K562 (cell line): ENCODE data around the gene MYMX. TPM values are rescaled to one million over a fixed set of nuclear protein-coding genes. Genes with fewer than 3 reads are reported as not detected.
A peak's percentile ranks its signal among the peaks of the same experiment; 100 is the strongest.

Experiments used
- BRD9 ChIP-seq: fragments of 450-650 bp; IDR thresholded peaks from 2 replicates; pipeline ENCODE4 v1.6.1; 2018; ENCODE audit warnings: low read depth; ENCODE audit not compliant: partially characterized antibody
- PTRF ChIP-seq: fragments of 450-650 bp; IDR thresholded peaks from 2 replicates; pipeline ENCODE4 v1.6.1; 2016; ENCODE audit warnings: mild to moderate bottlenecking, missing genetic modification characterization, missing compliant biosample characterization
- ZKSCAN8 ChIP-seq: fragments of 200-800 bp; sonication (Bioruptor generic); IDR thresholded peaks from 2 replicates; pipeline ENCODE4 v1.6.1; 2016; ENCODE audit warnings: missing genetic modification characterization, missing compliant biosample characterization
- ZNF184 ChIP-seq: sonication (generic); formaldehyde crosslinking; IDR thresholded peaks from 2 replicates; pipeline ENCODE4 v1.5.0; 2020; ENCODE audit warnings: missing genetic modification reagents
- ZNF224 ChIP-seq: sonication (generic); formaldehyde crosslinking; IDR thresholded peaks from 2 replicates; pipeline ENCODE4 v1.8.0; 2022; ENCODE audit warnings: mild to moderate bottlenecking, missing genetic modification reagents
- ZNF408 ChIP-seq: fragments of 250-450 bp; sonication (Bioruptor Pico); IDR thresholded peaks from 2 replicates; pipeline ENCODE4 v1.4.0; 2020; ENCODE audit warnings: low read depth, mild to moderate bottlenecking, moderate library complexity
- ZNF41 ChIP-seq: fragments of 250-450 bp; sonication (Bioruptor Pico); conservative IDR thresholded peaks from 2 replicates; pipeline ENCODE4 v1.4.0; 2020; ENCODE audit warnings: mild to moderate bottlenecking
- ZNF551 ChIP-seq: fragments of 250-450 bp; sonication (Bioruptor Pico); IDR thresholded peaks from 2 replicates; pipeline ENCODE4 v1.5.0; 2021; ENCODE audit warnings: mild to moderate bottlenecking, moderate library complexity
- polyA plus RNA-seq, 8 experiments: library from polyadenylated mRNA; depleted of rRNA in 4 of 8; stranded (reverse) in 5 of 8; unstranded in 3 of 8; fragments of >200 nt; fragmentation: Nextera tagmentation in 2 of 8; fragmentation: Illumina TruSeq in 1 of 8; extraction: Ambion mirVana in 2 of 8; extraction: Trizol in 1 of 8; gene quantifications; 2 replicates each; pipeline versions ENCODE4 v1.2.1 to v1.2.3, GENCODE V29; 2011 to 2014; ENCODE audit warnings: inconsistent platforms in 1 of 8, missing spikeins in 1 of 8
- total RNA-seq, 7 experiments: library from RNA; depleted of rRNA in 6 of 7; stranded (reverse); fragments of >200 nt in 6 of 7; fragmentation: Illumina TruSeq in 2 of 7; extraction: Trizol in 2 of 7; gene quantifications; 2 replicates each; pipeline versions ENCODE4 v1.2.1 to v1.2.3, GENCODE V29; 2011 to 2021; ENCODE audit warnings: low replicate concordance in 1 of 7
- TF ChIP-seq, protein P1 (sequence below), 2 experiments: fragments of 150-350 bp in 1 of 2; IDR thresholded peaks; 2 replicates each; pipeline ENCODE4 v1.6.1; 2012 to 2016; ENCODE audit warnings: low read depth in 2 of 2, low read length in 2 of 2, mild to moderate bottlenecking in 1 of 2, moderate library complexity in 1 of 2
- TF ChIP-seq, protein P2 (sequence below): sonication (generic); formaldehyde crosslinking; IDR thresholded peaks from 2 replicates; pipeline ENCODE4 v1.8.0; 2022; ENCODE audit warnings: mild to moderate bottlenecking, missing genetic modification reagents, borderline replicate concordance
- TF ChIP-seq, protein P3 (sequence below), 3 experiments: IDR thresholded peaks in 2 of 3; conservative IDR thresholded peaks in 1 of 3; 2 replicates each; pipeline ENCODE4 v1.5.1; 2011 to 2012; ENCODE audit warnings: low read length in 3 of 3, mild to moderate bottlenecking in 3 of 3, control low read depth in 2 of 3, improper control_type of control experiment in 1 of 3, inconsistent platforms in 1 of 3, low read depth in 1 of 3, mixed read lengths in 1 of 3, moderate library complexity in 1 of 3; ENCODE audit not compliant: insufficient read depth in 2 of 3
- TF ChIP-seq, protein P4 (sequence below): fragments of 250-450 bp; sonication (Bioruptor Pico); IDR thresholded peaks from 2 replicates; pipeline ENCODE4 v1.8.0; 2022; ENCODE audit warnings: moderate library complexity, mild to moderate bottlenecking, inconsistent platforms
- TF ChIP-seq, protein P5 (sequence below): fragments of 250-450 bp; sonication (Bioruptor Pico); IDR thresholded peaks from 2 replicates; pipeline ENCODE4 v1.8.0; 2021; ENCODE audit warnings: moderate library complexity, mild to moderate bottlenecking, inconsistent platforms
- TF ChIP-seq, protein P6 (sequence below), 3 experiments: fragments of 200-800 bp in 1 of 3; sonication (Bioruptor generic) in 1 of 3; sonication (generic) in 1 of 3; formaldehyde crosslinking in 1 of 3; IDR thresholded peaks; 2 replicates each; pipeline versions ENCODE4 v1.6.1 to v1.8.0; 2016 to 2022; ENCODE audit warnings: mild to moderate bottlenecking in 2 of 3, missing compliant biosample characterization in 2 of 3, missing genetic modification characterization in 2 of 3, missing genetic modification reagents in 1 of 3

MYMX gene
- total and polyA plus RNA-seq, 9 of the 15 experiments (the other 6 are each of a cell fraction or from before 2014, with no cell fraction given), result 0.12 TPM; not detected in 8

DNA sequence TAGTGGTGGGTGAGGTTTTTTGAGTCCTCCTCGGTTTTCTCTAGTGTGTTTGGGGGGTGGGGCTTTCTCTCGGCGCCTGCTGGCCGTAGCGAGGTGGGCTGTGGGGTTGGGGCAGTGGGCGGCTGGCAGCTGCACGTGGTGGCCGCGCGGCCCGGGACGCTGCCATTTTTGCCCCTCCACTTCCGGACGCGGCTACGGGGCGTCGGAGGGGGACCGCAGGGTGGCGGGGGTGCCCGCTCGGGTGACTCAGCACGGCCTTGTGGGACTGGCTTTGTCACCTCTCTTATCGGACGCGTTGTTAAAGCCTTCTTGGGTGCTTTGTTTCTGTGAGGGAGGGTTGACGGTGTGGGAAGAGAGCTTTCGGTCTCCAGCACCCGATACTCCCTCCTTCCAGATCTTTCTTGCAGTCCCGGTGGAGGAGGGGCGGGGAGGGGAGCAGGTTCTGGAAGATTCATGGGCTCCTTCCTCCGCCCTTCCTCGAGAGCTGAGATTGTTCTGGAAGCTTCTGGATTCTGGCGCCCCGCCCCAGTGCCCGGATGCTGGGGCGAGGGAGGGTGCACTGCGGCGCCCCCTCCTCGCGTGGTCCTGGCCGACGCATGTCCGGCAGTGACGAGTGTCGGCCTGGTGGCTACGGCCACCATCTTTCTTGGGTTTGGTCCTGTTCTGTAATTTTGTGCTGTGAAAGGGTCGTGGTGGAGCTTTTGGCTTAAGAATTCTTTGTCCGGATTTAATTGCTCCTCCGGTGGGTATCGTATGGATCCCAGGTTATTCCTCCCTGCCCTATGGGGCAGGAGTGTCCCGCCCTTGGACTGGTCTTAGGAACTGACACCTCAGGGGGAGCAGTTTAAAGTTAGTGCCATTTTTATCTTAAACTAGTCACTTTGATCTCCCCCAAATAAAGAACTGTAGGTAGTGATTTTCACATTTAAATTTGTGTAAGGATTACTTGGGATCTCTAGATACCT is 30.9 kb downstream of the MYMX start (continued):
- TF ChIP-seq, protein P1, sequence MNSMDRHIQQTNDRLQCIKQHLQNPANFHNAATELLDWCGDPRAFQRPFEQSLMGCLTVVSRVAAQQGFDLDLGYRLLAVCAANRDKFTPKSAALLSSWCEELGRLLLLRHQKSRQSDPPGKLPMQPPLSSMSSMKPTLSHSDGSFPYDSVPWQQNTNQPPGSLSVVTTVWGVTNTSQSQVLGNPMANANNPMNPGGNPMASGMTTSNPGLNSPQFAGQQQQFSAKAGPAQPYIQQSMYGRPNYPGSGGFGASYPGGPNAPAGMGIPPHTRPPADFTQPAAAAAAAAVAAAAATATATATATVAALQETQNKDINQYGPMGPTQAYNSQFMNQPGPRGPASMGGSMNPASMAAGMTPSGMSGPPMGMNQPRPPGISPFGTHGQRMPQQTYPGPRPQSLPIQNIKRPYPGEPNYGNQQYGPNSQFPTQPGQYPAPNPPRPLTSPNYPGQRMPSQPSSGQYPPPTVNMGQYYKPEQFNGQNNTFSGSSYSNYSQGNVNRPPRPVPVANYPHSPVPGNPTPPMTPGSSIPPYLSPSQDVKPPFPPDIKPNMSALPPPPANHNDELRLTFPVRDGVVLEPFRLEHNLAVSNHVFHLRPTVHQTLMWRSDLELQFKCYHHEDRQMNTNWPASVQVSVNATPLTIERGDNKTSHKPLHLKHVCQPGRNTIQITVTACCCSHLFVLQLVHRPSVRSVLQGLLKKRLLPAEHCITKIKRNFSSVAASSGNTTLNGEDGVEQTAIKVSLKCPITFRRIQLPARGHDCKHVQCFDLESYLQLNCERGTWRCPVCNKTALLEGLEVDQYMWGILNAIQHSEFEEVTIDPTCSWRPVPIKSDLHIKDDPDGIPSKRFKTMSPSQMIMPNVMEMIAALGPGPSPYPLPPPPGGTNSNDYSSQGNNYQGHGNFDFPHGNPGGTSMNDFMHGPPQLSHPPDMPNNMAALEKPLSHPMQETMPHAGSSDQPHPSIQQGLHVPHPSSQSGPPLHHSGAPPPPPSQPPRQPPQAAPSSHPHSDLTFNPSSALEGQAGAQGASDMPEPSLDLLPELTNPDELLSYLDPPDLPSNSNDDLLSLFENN (IDR thresholded peaks at IDR 0.05; ENCODE audit: low read depth in 2 of 2, low read length in 2 of 2), result peak in 1 of 2 experiments; percentile 54; a peak in 2 of 4 replicates
- TF ChIP-seq ZKSCAN8 (CRISPR knock-in tag) (no peak; the same call in 1 of the 2 replicates), ZNF41 (CRISPR knock-in tag) (no peak), PTRF (no peak), ZNF408 (CRISPR knock-in tag) (no peak), ZNF551 (CRISPR knock-in tag) (no peak), ZNF224 (CRISPR knock-in tag) (0 out of 2 replicates have a peak, but pooled peaks have one; percentile 3), ZNF184 (CRISPR knock-in tag) (no peak), BRD9 (peak; percentile 12)
- TF ChIP-seq, protein P2, sequence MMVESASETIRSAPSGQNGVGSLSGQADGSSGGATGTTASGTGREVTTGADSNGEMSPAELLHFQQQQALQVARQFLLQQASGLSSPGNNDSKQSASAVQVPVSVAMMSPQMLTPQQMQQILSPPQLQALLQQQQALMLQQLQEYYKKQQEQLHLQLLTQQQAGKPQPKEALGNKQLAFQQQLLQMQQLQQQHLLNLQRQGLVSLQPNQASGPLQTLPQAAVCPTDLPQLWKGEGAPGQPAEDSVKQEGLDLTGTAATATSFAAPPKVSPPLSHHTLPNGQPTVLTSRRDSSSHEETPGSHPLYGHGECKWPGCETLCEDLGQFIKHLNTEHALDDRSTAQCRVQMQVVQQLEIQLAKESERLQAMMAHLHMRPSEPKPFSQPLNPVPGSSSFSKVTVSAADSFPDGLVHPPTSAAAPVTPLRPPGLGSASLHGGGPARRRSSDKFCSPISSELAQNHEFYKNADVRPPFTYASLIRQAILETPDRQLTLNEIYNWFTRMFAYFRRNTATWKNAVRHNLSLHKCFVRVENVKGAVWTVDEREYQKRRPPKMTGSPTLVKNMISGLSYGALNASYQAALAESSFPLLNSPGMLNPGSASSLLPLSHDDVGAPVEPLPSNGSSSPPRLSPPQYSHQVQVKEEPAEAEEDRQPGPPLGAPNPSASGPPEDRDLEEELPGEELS (CRISPR knock-in tag), result peak; percentile 33; the same call in 1 of the 2 replicates
- TF ChIP-seq, protein P3, sequence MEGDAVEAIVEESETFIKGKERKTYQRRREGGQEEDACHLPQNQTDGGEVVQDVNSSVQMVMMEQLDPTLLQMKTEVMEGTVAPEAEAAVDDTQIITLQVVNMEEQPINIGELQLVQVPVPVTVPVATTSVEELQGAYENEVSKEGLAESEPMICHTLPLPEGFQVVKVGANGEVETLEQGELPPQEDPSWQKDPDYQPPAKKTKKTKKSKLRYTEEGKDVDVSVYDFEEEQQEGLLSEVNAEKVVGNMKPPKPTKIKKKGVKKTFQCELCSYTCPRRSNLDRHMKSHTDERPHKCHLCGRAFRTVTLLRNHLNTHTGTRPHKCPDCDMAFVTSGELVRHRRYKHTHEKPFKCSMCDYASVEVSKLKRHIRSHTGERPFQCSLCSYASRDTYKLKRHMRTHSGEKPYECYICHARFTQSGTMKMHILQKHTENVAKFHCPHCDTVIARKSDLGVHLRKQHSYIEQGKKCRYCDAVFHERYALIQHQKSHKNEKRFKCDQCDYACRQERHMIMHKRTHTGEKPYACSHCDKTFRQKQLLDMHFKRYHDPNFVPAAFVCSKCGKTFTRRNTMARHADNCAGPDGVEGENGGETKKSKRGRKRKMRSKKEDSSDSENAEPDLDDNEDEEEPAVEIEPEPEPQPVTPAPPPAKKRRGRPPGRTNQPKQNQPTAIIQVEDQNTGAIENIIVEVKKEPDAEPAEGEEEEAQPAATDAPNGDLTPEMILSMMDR (IDR thresholded peaks at IDR 0.05 in 2 of 3, conservative IDR thresholded peaks at IDR 0.05 in 1 of 3; ENCODE audit: insufficient read depth in 2 of 3, low read depth in 1 of 3, low read length in 3 of 3), result 0 out of 6 replicates have a peak, but pooled peaks of 1 of the 3 experiments have one; percentile 6
- TF ChIP-seq, protein P4, sequence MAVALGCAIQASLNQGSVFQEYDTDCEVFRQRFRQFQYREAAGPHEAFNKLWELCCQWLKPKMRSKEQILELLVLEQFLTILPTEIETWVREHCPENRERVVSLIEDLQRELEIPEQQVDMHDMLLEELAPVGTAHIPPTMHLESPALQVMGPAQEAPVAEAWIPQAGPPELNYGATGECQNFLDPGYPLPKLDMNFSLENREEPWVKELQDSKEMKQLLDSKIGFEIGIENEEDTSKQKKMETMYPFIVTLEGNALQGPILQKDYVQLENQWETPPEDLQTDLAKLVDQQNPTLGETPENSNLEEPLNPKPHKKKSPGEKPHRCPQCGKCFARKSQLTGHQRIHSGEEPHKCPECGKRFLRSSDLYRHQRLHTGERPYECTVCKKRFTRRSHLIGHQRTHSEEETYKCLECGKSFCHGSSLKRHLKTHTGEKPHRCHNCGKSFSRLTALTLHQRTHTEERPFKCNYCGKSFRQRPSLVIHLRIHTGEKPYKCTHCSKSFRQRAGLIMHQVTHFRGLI (CRISPR knock-in tag), result no peak
- TF ChIP-seq, protein P5, sequence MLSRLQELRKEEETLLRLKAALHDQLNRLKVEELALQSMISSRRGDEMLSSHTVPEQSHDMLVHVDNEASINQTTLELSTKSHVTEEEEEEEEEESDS, result no peak
- TF ChIP-seq, protein P6, sequence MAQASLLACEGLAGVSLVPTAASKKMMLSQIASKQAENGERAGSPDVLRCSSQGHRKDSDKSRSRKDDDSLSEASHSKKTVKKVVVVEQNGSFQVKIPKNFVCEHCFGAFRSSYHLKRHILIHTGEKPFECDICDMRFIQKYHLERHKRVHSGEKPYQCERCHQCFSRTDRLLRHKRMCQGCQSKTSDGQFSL (CRISPR knock-in tag; IDR thresholded peaks at IDR 0.05), result peak; percentile 95
- TF ChIP-seq, protein P6 (tag; IDR thresholded peaks at IDR 0.05), result peak in 1 of 2 experiments; percentile 62; a peak in 1 of 4 replicates
